Esophagus squamous epithelium (tissue), 4 donors: Measurements from ENCODE around the gene ZCCHC24.

ENCODE experiments used
- POLR2A ChIP-seq, 4 donors: fragments of 450-650 bp; IDR thresholded peaks; one replicate each; pipeline ENCODE4 v1.6.1; 2017; ENCODE audit warnings: antibody characterized with exemption in 4 of 4, mild to moderate bottlenecking in 4 of 4, moderate library complexity in 3 of 4
- TF ChIP-seq, protein P1 (sequence below), 6 experiments: fragments of 450-650 bp in 4 of 6; fragments of 200-600 bp in 2 of 6; sonication (generic) in 2 of 6; IDR thresholded peaks; one replicate each; pipeline ENCODE4 v1.5.1; 2016 to 2019; ENCODE audit warnings: antibody characterized with exemption in 6 of 6, mild to moderate bottlenecking in 4 of 6, moderate library complexity in 4 of 6

DNA sequence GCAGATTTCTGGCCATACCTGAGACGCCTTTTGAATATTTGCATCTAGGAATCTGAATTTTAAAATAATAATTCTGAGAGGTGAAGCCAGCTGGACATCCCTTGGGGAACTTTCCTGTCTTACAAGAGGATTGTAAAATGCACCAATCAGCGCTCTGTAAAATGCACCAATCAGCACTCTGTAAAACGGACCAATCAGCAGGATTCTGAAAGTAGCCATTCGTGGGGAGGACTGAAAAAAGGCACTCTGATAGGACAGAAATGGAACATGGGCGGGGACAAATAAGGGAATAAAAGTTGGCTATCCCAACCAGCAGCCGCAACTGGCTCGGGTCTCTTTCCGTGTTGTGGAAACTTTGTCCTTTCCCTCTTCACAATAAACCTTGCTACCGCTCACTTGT is 88.2 kb downstream of the ZCCHC24 start:
- TF ChIP-seq, protein P1, sequence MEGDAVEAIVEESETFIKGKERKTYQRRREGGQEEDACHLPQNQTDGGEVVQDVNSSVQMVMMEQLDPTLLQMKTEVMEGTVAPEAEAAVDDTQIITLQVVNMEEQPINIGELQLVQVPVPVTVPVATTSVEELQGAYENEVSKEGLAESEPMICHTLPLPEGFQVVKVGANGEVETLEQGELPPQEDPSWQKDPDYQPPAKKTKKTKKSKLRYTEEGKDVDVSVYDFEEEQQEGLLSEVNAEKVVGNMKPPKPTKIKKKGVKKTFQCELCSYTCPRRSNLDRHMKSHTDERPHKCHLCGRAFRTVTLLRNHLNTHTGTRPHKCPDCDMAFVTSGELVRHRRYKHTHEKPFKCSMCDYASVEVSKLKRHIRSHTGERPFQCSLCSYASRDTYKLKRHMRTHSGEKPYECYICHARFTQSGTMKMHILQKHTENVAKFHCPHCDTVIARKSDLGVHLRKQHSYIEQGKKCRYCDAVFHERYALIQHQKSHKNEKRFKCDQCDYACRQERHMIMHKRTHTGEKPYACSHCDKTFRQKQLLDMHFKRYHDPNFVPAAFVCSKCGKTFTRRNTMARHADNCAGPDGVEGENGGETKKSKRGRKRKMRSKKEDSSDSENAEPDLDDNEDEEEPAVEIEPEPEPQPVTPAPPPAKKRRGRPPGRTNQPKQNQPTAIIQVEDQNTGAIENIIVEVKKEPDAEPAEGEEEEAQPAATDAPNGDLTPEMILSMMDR (IDR thresholded peaks at IDR 0.05): no peak
- TF ChIP-seq POLR2A (IDR thresholded peaks at IDR 0.05): no peak
